Stimulated activated CD4-positive, alpha-beta T cell treated with anti-CD3 and anti-CD28 coated beads, Interleukin-2, amount 100 ng/mL, for 48 hours (primary cell): ENCODE measurements around the gene GPATCH4.
"Not testable (repeated sequence)": the region's sequence is repeated elsewhere in the genome, so short reads cannot be mapped to it uniquely, and the experiment has no call there.

Experiments
- DNase-seq, 2 donors: peaks; one replicate each; pipeline ENCODE4 v3.0.0-alpha.2; 2020

Gene GPATCH4

DNA sequence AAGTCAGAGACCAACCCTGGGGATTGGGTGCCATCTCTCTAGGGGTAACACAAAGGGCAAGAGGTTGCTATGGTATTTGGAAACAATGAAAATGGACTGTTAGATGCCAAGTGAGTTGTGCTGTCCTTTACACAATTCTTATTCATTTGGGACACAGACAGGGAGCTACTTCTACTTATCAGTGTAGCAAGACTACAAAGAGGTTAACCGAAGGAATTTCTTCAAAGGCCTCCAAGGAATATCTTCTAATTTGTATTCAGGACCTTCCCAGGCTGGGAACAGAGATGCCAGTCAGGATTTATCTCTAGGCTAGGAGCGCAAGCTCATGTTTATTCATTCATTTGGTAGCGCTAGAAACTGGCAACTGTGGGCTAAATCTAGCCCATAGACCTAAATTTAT, 7.1 kb downstream of the GPATCH4 start:
- no peak for DNase-seq

DNA sequence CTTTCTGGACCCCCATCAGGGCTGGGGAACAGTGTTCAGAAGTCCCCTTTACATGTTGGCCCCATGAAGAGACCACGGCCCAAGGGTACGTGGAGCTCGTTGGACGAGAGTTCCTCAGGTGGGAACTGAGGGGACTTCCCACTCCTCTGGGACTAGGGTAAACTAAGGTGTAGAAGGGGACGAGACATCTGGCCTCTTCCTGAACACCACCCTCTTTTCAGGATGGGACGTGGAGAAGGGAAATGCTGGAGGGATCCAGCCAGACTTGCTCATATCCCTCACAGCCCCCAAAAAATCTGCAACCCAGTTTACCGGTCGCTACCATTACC, 7.7 kb downstream of the GPATCH4 start:
- DNase-seq, result no peak

GRCh38 chr1:156592910-156593660, 8.2 kb downstream of the GPATCH4 start:
- no peak for DNase-seq

GRCh38 chr1:156592158-156592909, 8.9 kb downstream of the GPATCH4 start:
- DNase-seq, result no peak

DNA sequence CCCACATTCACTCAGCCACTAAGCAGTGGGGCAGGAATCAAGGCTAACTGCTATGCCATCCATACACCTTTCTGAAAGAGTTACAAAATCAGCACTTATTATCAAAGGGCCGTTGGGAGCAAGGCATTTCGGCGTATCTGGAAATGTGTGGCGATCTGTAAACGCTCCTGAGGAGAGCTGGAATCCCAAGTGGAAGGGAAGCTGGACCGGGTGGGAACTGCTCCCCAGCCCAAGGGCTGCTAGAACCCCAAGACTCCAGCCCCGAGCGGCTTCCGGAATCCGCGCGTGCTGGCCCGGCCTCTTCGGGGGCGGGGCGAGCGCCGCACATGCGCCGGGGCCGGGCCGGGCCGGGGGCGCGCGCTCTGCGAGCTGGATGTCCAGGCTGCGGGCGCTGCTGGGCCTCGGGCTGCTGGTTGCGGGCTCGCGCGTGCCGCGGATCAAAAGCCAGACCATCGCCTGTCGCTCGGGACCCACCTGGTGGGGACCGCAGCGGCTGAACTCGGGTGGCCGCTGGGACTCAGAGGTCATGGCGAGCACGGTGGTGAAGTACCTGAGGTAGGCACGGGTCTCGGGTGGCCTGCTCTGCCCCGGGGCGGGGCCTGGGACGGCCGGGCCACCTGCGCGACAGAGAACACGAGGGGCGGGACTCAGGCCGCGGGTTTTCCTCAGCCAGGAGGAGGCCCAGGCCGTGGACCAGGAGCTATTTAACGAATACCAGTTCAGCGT, 9.7 kb downstream of the GPATCH4 start, which contains the start of gene NAXE:
Gene NAXE (plus strand): TSS at position 345 of the 726 bp plus-strand sequence. CDS start 29 bp downstream, at position 374.
- peak; percentile 65 to 69 for DNase-seq

GRCh38 chr1:156591181-156591431, 10.2 kb downstream of the GPATCH4 start:
- DNase-seq, result no peak

- no peak for DNase-seq
Measured at GRCh38 chr1:156590326-156591180, 10.7 kb downstream of the GPATCH4 start.

DNA sequence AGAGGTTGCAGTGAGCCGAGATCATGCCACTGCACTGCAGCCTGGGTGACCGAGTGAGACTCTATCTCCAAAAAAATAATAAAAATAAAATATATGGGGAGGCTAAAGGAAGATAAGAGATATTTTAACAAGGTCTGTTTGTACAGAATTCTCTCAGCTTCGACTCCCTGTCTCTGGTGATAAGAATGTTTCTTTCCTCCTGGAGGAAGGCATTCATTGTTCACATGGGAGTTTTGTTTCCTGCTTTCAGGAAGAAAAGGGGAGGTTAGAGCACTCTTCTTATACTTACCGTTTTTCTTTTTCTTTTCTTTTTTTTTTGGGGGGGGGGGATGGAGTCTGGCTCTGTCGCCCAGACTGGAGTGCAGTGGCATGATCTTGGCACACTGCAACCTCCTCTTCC, 11.7 kb downstream of the GPATCH4 start:
- no peak for DNase-seq

GRCh38 chr1:156587927-156588326, 13.4 kb downstream of the GPATCH4 start:
- DNase-seq, result not testable (repeated sequence)

GRCh38 chr1:156586892-156587477, 14.3 kb downstream of the GPATCH4 start:
- no peak for DNase-seq

DNA sequence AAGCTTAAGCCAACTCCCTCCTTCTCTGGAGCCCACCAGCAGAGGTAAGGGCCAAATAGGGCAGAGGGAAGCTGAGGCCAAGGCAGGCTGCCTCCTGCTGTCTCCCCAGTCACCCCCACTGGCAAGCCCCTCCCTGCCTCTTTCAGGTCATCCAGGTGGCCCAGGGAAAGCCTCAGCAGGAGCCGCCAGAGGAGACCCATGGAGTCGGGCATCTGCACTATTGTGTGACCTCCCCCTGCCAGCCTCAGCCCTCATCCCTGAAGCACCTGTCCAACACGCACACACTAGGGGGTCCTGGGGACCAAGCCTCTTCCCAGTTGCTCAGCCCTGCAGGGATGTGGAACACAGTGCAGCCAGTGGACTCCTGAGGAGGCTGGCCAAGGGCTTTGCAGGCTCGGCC, 15.0 kb downstream of the GPATCH4 start:
- DNase-seq, result no peak

GRCh38 chr1:156584813-156585212, 16.5 kb downstream of the GPATCH4 start:
- no peak for DNase-seq

DNA sequence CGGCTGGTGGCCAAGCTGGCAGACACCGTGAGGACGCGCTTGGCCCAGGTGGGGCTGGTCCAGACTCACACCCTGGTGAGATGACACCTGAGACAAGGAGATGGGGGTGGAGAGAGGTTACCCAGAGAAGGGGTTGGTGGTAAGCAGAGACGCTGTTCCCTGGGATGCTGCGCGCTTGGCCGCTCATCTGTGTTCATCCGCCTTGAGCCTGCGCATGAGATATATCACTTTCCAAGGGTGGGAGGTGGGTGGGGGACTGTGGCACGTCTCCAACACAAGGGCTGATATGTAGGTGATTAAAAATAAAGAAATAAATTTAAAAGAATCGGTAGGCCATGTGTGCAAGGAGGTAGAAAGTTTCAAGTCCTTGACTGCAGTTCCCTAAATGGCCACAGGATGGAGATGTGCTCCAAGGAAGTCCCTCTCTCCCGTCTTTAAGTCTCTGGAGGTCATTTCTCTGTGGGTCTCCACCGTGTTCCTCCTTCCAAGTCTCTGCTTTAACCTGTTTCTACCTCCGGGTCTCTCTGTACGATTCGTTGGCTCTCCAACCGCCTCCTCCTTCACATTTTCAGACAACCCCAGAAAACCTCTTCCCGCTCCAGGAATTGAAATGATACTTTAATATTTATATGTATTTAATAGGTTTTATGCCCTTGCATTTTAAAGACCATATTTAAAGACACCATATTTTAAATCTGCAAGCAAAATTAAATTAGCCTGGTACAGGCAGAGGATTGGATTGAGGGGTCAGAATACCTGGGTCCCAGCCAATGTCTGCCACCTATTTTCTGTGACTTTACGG, 17.3 kb downstream of the GPATCH4 start:
- DNase-seq, result peak; percentile 77 to 79

DNA sequence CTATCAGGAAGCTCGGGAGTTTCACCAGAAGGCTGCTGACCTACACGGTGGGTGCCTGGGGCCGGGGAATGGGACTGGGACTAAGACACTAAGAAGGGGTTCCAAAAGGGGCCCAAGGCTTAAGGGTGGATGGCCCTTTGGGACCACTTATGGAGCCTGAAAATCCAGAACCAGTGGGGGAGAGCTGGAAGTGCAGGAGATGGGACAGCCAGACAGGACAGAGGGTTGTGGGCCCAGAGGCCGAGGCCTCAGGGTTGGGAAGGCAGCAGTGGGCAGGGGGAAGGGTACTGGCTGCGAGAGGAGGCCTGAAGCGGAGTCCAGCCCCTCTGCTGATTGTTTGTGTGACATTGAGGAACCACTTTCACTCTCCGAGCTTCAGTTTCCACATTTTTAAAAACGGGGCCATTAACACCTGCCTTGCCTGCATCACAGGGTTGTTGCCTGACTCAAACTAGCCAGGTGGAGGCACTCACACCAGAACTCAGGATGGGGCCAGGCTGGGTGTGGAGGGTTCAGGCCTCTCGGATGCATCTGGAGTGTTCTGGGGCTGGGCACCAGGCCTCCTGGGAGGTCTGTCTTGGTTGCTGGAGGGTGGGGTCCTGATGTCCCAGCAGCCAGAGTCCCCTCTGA, 18.8 kb downstream of the GPATCH4 start:
- DNase-seq, result no peak

DNA sequence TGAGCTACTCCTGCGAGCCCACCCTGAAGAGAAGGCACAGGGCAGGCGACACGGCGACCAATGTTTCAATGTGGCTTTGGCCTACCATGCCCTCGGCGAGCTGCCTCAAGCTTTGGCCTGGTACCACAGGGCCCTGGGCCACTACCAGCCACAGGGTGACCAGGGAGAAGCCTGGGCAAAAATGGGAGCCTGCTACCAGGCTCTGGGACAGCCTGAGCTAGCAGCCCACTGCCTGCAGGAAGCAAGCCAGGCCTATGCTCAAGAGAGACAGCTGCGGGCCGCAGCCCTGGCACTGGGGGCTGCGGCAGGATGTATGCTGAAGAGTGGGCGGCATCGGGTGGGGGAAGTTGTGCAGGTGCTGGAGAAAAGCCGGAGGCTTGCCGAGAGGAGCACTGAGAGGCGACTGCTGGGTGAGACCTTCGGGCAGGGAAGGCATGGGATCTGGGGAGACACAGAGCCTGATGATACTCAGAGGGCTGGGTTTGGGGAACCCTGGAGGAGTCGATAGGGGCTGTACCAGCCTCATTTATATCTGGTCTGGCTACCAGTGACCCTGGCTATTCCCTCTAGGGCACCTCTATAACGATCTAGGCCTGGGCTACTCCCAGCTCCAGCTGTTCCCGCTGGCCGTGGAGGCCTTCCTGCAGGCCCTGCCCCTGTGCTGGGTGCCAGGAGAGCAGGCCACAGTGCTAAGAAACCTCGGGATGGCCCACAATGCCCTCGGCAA, 19.5 kb downstream of the GPATCH4 start:
- no peak for DNase-seq

DNA sequence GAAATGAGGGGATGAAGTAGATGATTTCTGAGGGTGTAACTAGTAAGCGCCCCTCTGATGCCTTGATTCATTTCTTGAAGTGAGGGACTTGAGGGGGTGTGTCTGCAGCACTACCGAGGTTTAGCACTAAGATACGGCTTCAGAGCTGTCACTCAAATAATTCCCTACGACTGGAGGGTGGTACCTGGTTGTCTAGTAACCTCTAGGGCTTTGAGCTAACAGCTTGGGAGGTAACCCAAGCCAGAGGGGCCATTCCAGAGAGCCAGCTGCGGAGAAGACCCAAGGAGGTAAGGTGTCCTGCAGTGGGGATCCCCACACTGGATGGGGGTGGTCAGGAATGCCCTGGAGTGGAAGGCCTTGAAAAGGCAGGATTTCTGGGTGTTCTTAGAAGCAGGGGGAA, 21.8 kb downstream of the GPATCH4 start, which contains the start of gene TTC24:
Gene TTC24 (plus strand): TSS at position 252 of the 400 bp plus-strand sequence. CDS start 1,642 bp downstream, outside the sequence.
- no peak for DNase-seq

GRCh38 chr1:156578055-156578454, 23.2 kb downstream of the GPATCH4 start:
- no peak for DNase-seq

GRCh38 chr1:156577550-156577949, 23.7 kb downstream of the GPATCH4 start:
- DNase-seq, result no peak

DNA sequence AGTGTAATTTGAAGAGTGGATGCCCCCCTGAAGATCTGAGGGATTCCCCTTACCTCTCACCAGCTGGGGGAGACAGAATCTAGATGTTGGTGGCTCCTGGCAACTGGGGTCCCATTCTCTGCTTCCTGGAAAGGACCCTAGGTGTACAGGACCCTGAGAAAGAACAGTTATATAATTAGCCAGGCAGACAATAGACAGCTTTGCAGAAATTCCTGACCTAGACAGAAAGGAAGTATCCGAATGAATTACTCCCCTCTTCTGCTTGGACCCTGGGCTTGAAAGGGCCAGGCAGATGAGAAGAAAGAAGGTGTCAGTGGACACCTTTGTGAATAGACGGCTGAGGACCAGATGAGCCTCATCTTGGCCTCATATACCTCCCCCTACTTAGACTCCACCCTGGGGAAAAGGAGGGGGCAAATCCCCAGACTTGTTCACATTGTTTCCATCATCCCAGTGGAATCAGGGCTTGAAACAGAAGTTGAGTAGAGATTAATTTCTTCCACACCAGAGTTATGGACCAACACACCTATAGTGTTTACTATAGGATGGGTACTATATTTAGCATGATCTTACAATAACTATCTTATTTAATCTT, 27.1 kb downstream of the GPATCH4 start:
- no peak for DNase-seq

DNA sequence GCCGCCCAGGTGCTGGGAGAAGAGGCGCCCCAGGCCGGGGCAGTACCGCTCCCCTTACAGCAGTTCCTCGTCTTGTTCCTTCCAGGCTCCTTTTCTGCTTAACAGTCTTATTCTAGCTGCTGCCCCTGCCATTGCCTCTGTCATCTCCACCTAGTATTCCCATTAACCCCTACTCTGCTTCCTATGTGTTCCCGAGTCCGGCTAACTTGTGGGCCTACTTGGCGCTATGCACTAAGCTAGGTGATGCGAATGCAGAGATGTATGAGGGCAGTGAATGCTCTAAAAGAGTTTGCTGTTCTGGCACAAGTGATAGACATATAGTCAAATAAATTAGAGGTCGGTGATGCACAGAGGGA, 28.6 kb downstream of the GPATCH4 start:
- no peak for DNase-seq
